Right lobe of liver (tissue), 6 donors: ENCODE data around the gene GALR1. TPM values are rescaled to one million over a fixed set of nuclear protein-coding genes. Genes with fewer than 3 reads are reported as not detected.

Experiments
- ATAC-seq, 4 donors: fragments of 200-7000 bp; cut with Tn5 transposase; one replicate each; pipeline ENCODE4 v1.9.1; 2020; ENCODE audit warnings: mild to moderate bottlenecking in 4 of 4, moderate library complexity in 4 of 4
- DNase-seq, 3 donors: peaks; one replicate each; pipeline ENCODE4 v3.0.0-alpha.2; 2020
- H3K27ac ChIP-seq, 3 donors: fragments of 200-600 bp; one replicate each; pipeline ENCODE4 v1.8.0; 2022
- H3K27me3 ChIP-seq, 2 donors: fragments of 200-600 bp; one replicate each; pipeline ENCODE4 v1.8.0; 2022
- H3K36me3 ChIP-seq, 4 donors: fragments of 200-600 bp; sonication (generic) in 1 of 4; one replicate each; pipeline versions ENCODE4 v1.5.1 to v1.8.0; 2017 to 2022; ENCODE audit warnings: control low read depth in 1 of 4
- H3K4me1 ChIP-seq, 4 donors: fragments of 200-600 bp; sonication (generic) in 1 of 4; one replicate each; pipeline versions ENCODE4 v1.5.1 to v1.8.0; 2017 to 2022; ENCODE audit warnings: control low read depth in 1 of 4
- H3K4me3 ChIP-seq, 3 donors: fragments of 200-600 bp; one replicate each; pipeline ENCODE4 v1.8.0; 2022
- H3K9me3 ChIP-seq, 4 donors: fragments of 200-600 bp; sonication (generic) in 1 of 4; one replicate each; pipeline versions ENCODE4 v1.5.1 to v1.8.0; 2017 to 2022; ENCODE audit warnings: control low read depth in 1 of 4
- CTCF ChIP-seq, 4 donors: fragments of 200-600 bp in 3 of 4; fragments of 450-650 bp in 1 of 4; IDR thresholded peaks; one replicate each; pipeline versions ENCODE4 v1.5.1 to v1.8.0; 2016 to 2022; ENCODE audit warnings: antibody characterized with exemption in 4 of 4, mild to moderate bottlenecking in 2 of 4
- POLR2A ChIP-seq: fragments of 450-650 bp; IDR thresholded peaks from one replicate; pipeline ENCODE4 v1.6.1; 2017; ENCODE audit warnings: antibody characterized with exemption, mild to moderate bottlenecking
- WGBS: methylation state at CpG from one replicate; pipeline ENCODE4 v1.1.6; 2018; ENCODE audit warnings: low coverage, low lambda C conversion rate; ENCODE audit not compliant: insufficient coverage; ENCODE audit errors: missing lambda C conversion rate; 5-methylcytosine and 5-hydroxymethylcytosine counted together
- intact Hi-C, 2 donors: fragments of 100-400 bp; cut with DNase I; formaldehyde crosslinking; loops; one replicate each; pipeline versions ENCODE4 v1.11.2 to v1.14.1; 2022
- total RNA-seq, 6 experiments: library from RNA; depleted of rRNA in 2 of 6; stranded (reverse); fragments of >200 nt in 2 of 6; fragmentation: NEBNext Ultra II Directional in 3 of 6; extraction: Animal tissue kit (Norgen Biotek cat#: 25700) in 3 of 6; gene quantifications; one replicate each; pipeline versions ENCODE4 v1.1.0 to v1.2.4, GENCODE V29; 2016 to 2023
- donor health status: DM: no; HTN: yes; CAD: no.
- donor health status: DM: no; HTN: no; CAD: no.
- donor health status: DM: no; HTN: no; CAD: no.
- donor health status: DM: no; HTN: yes; CAD: no.
- donor health status: DM: no; HTN: yes; CAD: no.

The GALR1 gene
- total RNA-seq, 6 experiments from 2014 or later, result 0.05 TPM; not detected in 5

GRCh38 chr18:77250926-77251729, 1.5 kb downstream of the GALR1 start:
- no peak overlapping the region for H3K4me3 ChIP-seq
- DNase-seq (no peak), ATAC-seq (no peak)
- intact Hi-C loops, result no loop called here
- H3K9me3 ChIP-seq, result no peaks in the 10 kb centered on the region
- H3K27ac ChIP-seq, result no peak overlapping the region
- WGBS, result 5% methylated on average over 24 of the region's 67 CpGs
- peaks cover 0 to 20% (median 0%) of the 10 kb centered on the region in 4 donors for H3K4me1 ChIP-seq
- TF ChIP-seq CTCF (IDR thresholded peaks at IDR 0.05) (no peak), POLR2A (no peak)
- no peaks in the 10 kb centered on the region for H3K36me3 ChIP-seq
- peaks cover 0 to 37% of the 10 kb centered on the region in 2 donors for H3K27me3 ChIP-seq

GRCh38 chr18:77251730-77252050, 2.0 kb downstream of the GALR1 start:
- WGBS, result 5% methylated on average over 19 of the region's 20 CpGs
- TF ChIP-seq POLR2A (no peak), CTCF (IDR thresholded peaks at IDR 0.05) (no peak)
- intact Hi-C loops, result no loop called here
- Histone ChIP-seq H3K27ac (no peak overlapping the region), H3K36me3 (no peaks in the 10 kb centered on the region), H3K27me3 (peaks cover 0 to 37% of the 10 kb centered on the region in 2 donors), H3K4me1 (peaks cover 0 to 20% (median 0%) of the 10 kb centered on the region in 4 donors), H3K9me3 (no peaks in the 10 kb centered on the region), H3K4me3 (no peak overlapping the region)
- DNase-seq (no peak), ATAC-seq (no peak)

GRCh38 chr18:77254711-77255405, 5.2 kb downstream of the GALR1 start:
- H3K27me3 ChIP-seq, result peaks cover 0 to 17% of the 10 kb centered on the region in 2 donors
- H3K4me3 ChIP-seq, result no peak overlapping the region
- ATAC-seq (no peak), DNase-seq (no peak)
- TF ChIP-seq POLR2A (no peak), CTCF (IDR thresholded peaks at IDR 0.05) (no peak)
- no peaks in the 10 kb centered on the region for H3K9me3 ChIP-seq
- 29% methylated on average over 10 of the region's 10 CpGs for WGBS
- H3K4me1 ChIP-seq, result peaks cover 0 to 8% (median 0%) of the 10 kb centered on the region in 4 donors
- intact Hi-C loops, result no loop called here
- no peak overlapping the region for H3K27ac ChIP-seq
- no peaks in the 10 kb centered on the region for H3K36me3 ChIP-seq

GRCh38 chr18:77255426-77256105, 5.9 kb downstream of the GALR1 start:
- no peak for DNase-seq
- WGBS, result 28% methylated on average over 6 of the region's 6 CpGs
- peaks cover 0 to 1% (median 0%) of the 10 kb centered on the region in 4 donors for H3K4me1 ChIP-seq

More at GRCh38 chr18:77255426-77256105, 5.9 kb downstream of the GALR1 start:
- intact Hi-C loops, result no loop called here
- Histone ChIP-seq H3K27me3 (peaks cover 0 to 12% of the 10 kb centered on the region in 2 donors), H3K27ac (no peak overlapping the region), H3K36me3 (no peaks in the 10 kb centered on the region), H3K4me3 (no peak overlapping the region), H3K9me3 (no peaks in the 10 kb centered on the region)
- no peak for ATAC-seq
- TF ChIP-seq CTCF (IDR thresholded peaks at IDR 0.05) (no peak), POLR2A (no peak)
